NCI-H1417 (cell line): ENCODE results near the gene KAT5.
"Not testable (repeated sequence)": the region's sequence is repeated elsewhere in the genome, so short reads cannot be mapped to it uniquely, and the experiment has no call there.

Experiments used
- DNase-seq, 3 experiments: peaks; one replicate each; lab custom pipeline; 2025; lab: John Stamatoyannopoulos, UW

KAT5 gene

GRCh38 chr11:65709661-65710060 lies 2.4 kb upstream of the KAT5 start:
- DNase-seq = no peak

DNA sequence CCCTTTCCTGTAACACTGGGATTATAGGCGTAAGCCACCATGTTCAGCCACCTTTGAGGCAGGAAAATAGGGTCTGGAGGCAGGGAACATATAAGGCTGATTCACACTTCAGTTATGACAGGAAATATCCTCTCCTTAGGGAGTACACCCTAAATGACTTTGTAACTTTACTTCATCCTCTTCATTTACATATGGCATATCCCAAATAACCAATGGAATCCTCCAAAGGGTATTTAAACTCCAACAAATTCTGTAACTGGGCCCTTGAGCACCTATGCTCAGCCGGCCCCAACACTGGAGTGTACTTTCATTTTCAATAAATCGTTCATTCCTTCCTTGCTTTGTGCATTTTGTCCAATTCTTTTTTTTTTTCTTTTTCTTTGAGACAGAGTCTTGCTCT lies 1.6 kb upstream of the KAT5 start:
- DNase-seq = no peak

DNA sequence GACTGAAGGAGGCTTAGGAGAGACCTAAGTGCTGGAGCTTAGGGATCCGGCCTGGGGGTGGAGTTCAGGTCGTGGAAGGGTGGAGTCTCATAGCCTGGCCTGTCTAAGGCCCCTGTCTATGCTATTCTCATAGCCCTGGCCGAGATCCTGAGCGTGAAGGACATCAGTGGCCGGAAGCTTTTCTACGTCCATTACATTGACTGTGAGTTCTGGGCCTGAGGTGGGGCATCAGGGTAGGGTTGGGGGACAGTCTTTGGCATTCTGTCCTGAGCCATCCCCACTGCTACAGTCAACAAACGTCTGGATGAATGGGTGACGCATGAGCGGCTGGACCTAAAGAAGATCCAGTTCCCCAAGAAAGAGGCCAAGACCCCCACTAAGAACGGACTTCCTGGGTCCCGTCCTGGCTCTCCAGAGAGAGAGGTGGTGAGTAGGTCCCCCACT lies 603 bp downstream of the KAT5 start:
- no peak for DNase-seq

DNA sequence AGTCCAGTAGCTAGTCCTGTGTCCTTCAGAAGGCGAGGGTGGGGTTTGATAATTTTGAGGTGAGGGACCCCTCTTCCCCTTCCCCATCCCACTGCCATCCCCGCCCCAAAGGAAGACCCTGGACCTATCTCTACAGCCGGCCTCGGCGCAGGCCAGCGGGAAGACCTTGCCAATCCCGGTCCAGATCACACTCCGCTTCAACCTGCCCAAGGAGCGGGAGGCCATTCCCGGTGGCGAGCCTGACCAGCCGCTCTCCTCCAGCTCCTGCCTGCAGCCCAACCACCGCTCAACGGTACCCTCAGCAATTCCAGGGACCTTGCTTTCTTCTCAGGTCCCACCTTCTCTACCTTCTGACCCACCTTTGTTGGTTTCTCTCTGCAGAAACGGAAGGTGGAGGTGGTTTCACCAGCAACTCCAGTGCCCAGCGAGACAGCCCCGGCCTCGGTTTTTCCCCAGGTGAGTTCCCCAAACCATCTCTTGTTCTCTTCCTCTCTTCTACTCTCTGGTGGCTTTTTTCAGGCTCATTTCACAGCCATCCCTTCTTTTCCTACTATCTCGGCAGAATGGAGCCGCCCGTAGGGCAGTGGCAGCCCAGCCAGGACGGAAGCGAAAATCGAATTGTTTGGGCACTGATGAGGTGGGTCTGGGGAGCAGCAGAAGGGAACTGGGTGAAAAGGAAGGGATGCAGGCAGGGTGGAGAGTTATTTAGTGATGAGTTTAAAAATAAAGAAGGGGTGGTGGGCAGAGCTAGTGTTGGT lies 1.3 kb downstream of the KAT5 start:
- no peak for DNase-seq

DNA sequence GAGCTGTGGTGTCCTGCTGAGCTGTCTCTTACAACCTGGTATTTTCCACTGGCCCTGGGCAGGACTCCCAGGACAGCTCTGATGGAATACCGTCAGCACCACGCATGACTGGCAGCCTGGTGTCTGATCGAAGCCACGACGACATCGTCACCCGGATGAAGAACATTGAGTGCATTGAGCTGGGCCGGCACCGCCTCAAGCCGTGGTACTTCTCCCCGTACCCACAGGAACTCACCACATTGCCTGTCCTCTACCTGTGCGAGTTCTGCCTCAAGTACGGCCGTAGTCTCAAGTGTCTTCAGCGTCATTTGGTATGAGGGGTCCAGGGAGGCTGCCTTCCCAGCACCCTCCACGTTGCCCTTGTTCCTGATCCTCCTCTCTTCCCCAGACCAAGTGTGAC lies 2.4 kb downstream of the KAT5 start:
- DNase-seq = no peak

- no peak for DNase-seq
Measured at GRCh38 chr11:65716302-65716701, 4.2 kb downstream of the KAT5 start.

DNA sequence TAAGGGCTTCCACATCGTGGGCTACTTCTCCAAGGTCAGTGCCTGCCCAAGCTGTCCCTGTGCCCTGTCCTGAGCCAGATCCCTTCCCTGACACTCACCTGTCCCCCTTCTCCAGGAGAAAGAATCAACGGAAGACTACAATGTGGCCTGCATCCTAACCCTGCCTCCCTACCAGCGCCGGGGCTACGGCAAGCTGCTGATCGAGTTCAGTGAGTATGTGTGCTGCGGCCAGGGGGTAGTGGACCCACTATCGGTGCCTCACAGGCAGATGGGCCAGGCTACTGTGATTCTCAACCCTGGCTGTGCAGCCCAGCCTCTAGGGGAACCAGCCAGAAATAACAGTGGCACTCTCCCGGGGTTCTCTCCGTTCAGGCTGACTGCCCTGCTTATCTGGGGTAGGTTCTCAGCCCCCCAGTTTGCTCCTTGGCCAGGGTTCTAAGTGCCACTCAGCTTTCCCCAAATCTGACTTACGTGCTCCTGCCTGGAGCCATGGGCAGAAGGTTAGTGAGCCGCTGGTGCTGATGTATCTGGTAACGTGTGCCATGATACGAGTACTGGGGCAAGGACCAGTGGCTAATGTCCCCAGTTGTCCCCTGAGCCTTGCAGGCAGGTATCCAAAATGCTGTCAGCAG lies 4.8 kb downstream of the KAT5 start:
- no peak for DNase-seq

GRCh38 chr11:65717906-65718305 lies 5.9 kb downstream of the KAT5 start:
- no peak for DNase-seq

- DNase-seq = no peak
Measured at GRCh38 chr11:65718531-65718930, 6.5 kb downstream of the KAT5 start.

GRCh38 chr11:65718964-65719492 lies 7.0 kb downstream of the KAT5 start:
- no peak for DNase-seq

DNA sequence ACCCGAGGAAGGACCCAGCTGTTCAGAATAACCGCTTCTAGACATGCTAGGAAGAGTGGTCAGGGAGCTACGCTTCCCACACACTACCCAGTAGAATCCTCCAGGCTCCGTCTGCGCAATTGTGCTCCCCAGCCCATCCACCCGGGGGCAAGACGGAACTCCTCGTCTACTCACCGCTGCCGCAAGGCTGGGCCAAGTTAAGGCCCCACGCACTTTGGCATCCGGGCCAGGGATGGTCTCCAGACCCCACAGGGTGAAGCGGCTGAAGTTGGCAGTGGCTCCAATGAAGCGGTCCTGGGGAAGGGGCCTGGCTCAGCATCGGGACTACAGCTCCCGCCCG lies 7.8 kb downstream of the KAT5 start:
- DNase-seq = peak in 1 of 3 experiments; percentile 60

DNA sequence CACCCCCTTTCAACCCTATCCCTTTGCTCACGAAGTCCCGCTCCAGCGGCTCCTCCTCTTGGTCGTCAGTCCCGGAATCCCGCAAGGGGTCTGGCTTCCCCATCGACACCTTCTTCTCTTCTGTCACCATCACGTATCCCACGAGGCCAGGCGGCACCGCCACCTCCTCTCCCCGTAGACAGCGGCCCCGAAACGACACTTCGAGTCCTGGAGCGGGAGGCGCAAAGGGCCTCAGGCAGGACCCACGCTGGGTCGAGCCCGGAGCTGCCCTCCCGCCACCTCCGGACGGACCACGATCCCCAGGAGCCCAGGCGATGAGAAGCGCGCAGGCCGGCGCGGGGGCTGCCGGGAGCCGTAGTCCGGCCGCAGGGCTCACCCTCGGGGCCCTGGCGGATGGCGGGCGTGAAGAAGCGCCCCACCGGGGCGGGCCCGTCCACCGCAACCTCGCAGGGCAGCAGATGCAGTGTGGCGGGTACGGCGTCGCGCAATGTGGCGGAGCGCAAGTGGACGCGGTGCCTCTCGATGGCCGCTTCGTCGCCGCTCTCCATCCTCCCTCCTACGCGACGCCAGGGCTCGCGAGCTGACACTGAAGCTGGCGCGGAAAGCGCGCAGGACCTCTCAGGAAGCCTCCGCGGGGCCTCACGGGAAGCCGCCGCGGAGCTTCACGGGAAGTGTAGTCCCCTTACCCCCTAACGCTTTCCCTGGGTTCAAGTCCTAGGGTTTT lies 8.3 kb downstream of the KAT5 start, which contains the start of gene RNASEH2C:
Gene RNASEH2C (minus strand): TSS at position 588 of the 724 bp plus-strand sequence. CDS start 40 bp downstream, at position 548.
- DNase-seq = peak; percentile 88 to 95 (median 91)

GRCh38 chr11:65722261-65722660 lies 10.2 kb downstream of the KAT5 start:
- no peak for DNase-seq

DNA sequence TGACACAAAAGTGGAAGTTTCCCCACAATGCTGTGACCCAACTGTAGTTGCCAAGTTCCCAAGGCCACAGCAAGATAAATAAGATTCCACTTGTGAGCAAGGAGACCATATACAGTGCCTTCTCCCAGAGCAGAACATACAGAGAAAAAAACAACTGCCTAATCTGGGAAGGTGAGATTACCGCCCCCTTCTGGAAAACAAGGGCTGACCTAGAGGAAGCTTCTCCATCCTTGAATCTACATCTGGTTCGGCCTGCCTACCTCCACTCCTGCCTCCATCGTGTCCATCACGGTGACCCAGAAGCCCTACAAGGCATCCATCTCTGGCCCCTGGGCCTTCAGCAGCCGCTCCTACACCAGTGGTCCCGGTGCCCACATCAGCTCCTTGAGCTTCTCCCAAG lies 14.6 kb downstream of the KAT5 start:
- DNase-seq = no peak

- no peak for DNase-seq
Measured at GRCh38 chr11:65727865-65728264, 15.8 kb downstream of the KAT5 start.

DNA sequence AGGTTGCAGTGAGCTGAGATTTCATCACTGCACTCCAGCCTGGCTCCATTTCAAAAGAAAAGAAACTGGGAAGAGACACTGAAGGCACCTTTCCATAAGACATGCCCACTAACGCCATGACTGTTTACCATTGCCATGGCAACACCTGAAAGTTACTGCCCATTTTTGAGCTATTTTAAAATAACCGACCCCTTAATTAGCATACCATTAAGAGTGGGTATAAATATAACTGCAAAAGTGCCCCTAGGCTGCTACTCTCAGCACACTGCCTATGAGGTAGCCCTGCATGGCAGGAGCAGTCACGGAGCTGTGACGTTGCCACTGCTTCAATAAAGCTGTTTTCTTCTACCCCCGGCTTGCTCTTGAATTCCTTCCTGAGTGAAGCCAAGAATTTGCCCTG lies 18.4 kb downstream of the KAT5 start:
- DNase-seq = peak in 1 of 3 experiments; percentile 33

DNA sequence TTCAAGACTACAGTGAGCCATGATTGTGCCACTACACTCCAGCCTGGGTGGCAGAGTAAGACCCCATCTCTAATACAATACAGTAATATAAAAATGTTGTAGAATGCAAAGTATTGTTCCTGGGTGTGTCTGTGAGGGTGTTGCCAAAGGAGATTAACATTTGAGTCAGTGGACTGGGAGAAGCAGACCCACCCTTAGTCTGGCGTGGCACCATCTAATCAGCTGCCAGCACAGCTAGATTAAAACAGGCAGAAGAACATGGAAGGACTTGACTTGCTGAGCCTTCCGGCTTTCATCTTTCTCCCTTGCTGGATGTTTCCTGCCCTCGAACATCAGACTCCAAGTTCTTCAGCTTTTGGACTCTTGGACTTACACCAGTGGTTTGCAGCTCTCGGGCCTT lies 23.1 kb downstream of the KAT5 start:
- DNase-seq = not testable (repeated sequence)

DNA sequence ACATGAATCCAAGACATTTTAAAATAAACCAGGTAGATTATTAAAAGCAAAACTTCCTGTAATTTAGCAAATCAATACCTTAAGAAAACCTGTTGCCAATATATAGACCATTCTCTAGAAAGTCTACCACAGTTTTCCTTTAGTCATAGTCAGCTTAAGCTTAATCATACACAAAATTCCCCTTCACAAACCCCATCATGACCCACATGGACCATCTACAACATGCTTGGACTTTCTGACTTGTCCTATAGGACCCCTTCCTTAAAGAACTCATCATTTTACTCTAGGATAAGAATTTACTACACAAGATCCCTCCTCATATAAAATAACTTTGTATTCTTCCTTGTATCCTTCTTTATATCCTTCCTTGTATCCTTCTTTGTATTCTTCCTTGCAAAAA lies 24.8 kb downstream of the KAT5 start:
- DNase-seq = no peak

DNA sequence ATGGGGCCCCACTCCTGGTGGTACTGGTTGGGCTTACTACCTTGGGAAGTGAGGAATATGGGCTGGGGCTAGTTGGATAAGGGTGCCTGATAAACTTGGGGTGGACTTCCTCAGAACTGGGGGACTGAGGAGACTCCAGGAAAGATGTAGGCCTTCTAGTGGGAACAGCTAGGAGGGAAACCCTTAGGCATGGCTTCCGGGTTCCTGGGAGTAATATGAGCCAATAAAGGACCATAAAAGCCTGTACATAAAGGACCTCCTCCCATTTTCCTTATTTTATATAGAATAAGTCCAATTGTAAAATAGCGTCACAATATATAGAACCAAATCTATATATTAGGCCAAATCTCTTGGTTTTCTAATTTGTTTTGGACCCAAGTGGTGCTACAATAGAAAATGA lies 27.0 kb downstream of the KAT5 start:
- no peak for DNase-seq

DNA sequence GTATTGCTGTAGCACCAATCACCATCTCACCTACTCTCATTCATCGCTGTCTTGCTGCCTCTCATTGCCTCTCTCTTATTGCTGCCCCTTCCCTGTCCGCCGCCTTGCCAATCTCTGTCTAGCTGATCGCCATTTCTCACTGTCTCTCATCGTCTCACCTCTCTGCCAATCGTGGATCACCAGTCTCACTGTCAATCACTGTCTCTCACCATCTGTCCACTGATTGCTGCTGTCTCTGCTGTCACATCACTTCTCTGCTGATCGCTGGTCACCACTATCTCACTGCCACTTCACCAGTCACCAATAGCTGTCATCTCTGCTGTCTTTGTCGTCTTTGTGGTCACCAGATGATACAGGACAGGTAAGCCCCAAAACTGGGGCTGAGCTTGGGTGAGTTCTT lies 29.1 kb downstream of the KAT5 start:
- no peak for DNase-seq

- no peak for DNase-seq
Measured at GRCh38 chr11:65742353-65742752, 30.3 kb downstream of the KAT5 start.

- DNase-seq = peak in 2 of 3 experiments; percentile 11 to 28
Measured at GRCh38 chr11:65743681-65744025, 31.6 kb downstream of the KAT5 start.
